HepG2 (cell line): ENCODE measurements around the gene WNT5B. TPM values are rescaled to one million over a fixed set of nuclear protein-coding genes. Genes with fewer than 3 reads are reported as not detected.

Experiments
- CENPT ChIP-seq: sonication (generic); formaldehyde crosslinking; IDR thresholded peaks from 2 replicates; pipeline ENCODE4 v1.8.0; 2022; ENCODE audit warnings: low read depth, mild to moderate bottlenecking, moderate library complexity, missing genetic modification reagents
- JUN ChIP-seq: sonication (generic); formaldehyde crosslinking; IDR thresholded peaks from 2 replicates; pipeline ENCODE4 v1.4.0; 2020; ENCODE audit warnings: mild to moderate bottlenecking, missing genetic modification reagents
- KDM5B ChIP-seq: sonication (generic); formaldehyde crosslinking; IDR thresholded peaks from 2 replicates; pipeline ENCODE4 v1.4.0; 2020; ENCODE audit warnings: missing genetic modification reagents, mild to moderate bottlenecking, borderline replicate concordance
- KMT2B ChIP-seq: IDR thresholded peaks from 2 replicates; pipeline ENCODE4 v1.6.1; 2016; ENCODE audit warnings: missing genetic modification reagents, missing compliant biosample characterization
- MAFK ChIP-seq, 2 experiments: IDR thresholded peaks in 1 of 2; conservative IDR thresholded peaks in 1 of 2; 2 replicates each; pipeline ENCODE4 v1.6.1; 2011; ENCODE audit warnings: improper control_type of control experiment in 2 of 2, low read length in 2 of 2
- MLXIP ChIP-seq: sonication (generic); formaldehyde crosslinking; IDR thresholded peaks from 2 replicates; pipeline ENCODE4 v1.9.0; 2021; ENCODE audit warnings: missing genetic modification reagents, borderline replicate concordance
- RELA ChIP-seq: sonication (generic); formaldehyde crosslinking; IDR thresholded peaks from 2 replicates; pipeline ENCODE4 v1.4.0; 2020; ENCODE audit warnings: missing genetic modification reagents
- ZBTB43 ChIP-seq: sonication (generic); formaldehyde crosslinking; conservative IDR thresholded peaks from 2 replicates; pipeline ENCODE4 v1.4.0; 2020; ENCODE audit warnings: missing genetic modification reagents
- ZFP36 ChIP-seq: fragments of 150-350 bp; IDR thresholded peaks from 2 replicates; pipeline ENCODE4 v1.6.1; 2018; ENCODE audit warnings: borderline replicate concordance, low read length, low read depth; ENCODE audit not compliant: partially characterized antibody
- ZKSCAN8 ChIP-seq: IDR thresholded peaks from 2 replicates; pipeline ENCODE4 v1.6.1; 2016; ENCODE audit warnings: borderline replicate concordance, missing genetic modification reagents, missing compliant biosample characterization
- ZMAT5 ChIP-seq: sonication (generic); formaldehyde crosslinking; IDR thresholded peaks from 2 replicates; pipeline ENCODE4 v1.5.0; 2020; ENCODE audit warnings: mild to moderate bottlenecking, low read depth, missing genetic modification reagents, borderline replicate concordance
- ZNF629 ChIP-seq: sonication (generic); formaldehyde crosslinking; conservative IDR thresholded peaks from 2 replicates; pipeline ENCODE4 v1.5.0; 2020; ENCODE audit warnings: missing genetic modification reagents
- ZNF800 ChIP-seq: sonication (generic); formaldehyde crosslinking; IDR thresholded peaks from 2 replicates; pipeline ENCODE4 v1.4.0; 2020; ENCODE audit warnings: missing genetic modification reagents
- polyA plus RNA-seq, 8 experiments: library from polyadenylated mRNA; depleted of rRNA in 3 of 8; stranded (reverse) in 7 of 8; unstranded in 1 of 8; fragments of >200 nt; fragmentation: Illumina TruSeq in 4 of 8; extraction: Trizol in 4 of 8; gene quantifications; 2 replicates each; pipeline versions ENCODE4 v1.2.1 to v1.2.3, GENCODE V29; 2011 to 2016; ENCODE audit warnings: low read depth in 4 of 8, missing spikeins in 1 of 8, mixed read lengths in 1 of 8; ENCODE audit not compliant: insufficient read depth in 1 of 8
- total RNA-seq, 5 experiments: library from RNA; depleted of rRNA; stranded (reverse); fragments of >200 nt; fragmentation: Illumina TruSeq; extraction: Trizol; gene quantifications; 2 replicates each; pipeline ENCODE4 v1.2.3, GENCODE V29; 2016; ENCODE audit warnings: low read depth in 1 of 5
- TF ChIP-seq, protein P1 (sequence below): sonication (generic); formaldehyde crosslinking; IDR thresholded peaks from 2 replicates; pipeline ENCODE4 v1.8.1; 2023; ENCODE audit warnings: mild to moderate bottlenecking, missing genetic modification reagents, borderline replicate concordance
- TF ChIP-seq, protein P2 (sequence below): fragments of 450-650 bp; IDR thresholded peaks from 2 replicates; pipeline ENCODE4 v1.6.1; 2016
- TF ChIP-seq, protein P3 (sequence below): sonication (generic); formaldehyde crosslinking; IDR thresholded peaks from 2 replicates; pipeline ENCODE4 v1.8.0; 2022; ENCODE audit warnings: low read depth, missing genetic modification reagents

Gene WNT5B
- total and polyA plus RNA-seq, 2 of the 13 experiments (the other 11 are each of a cell fraction or from before 2014, with no cell fraction given): 0.04 TPM; not detected in 1

DNA sequence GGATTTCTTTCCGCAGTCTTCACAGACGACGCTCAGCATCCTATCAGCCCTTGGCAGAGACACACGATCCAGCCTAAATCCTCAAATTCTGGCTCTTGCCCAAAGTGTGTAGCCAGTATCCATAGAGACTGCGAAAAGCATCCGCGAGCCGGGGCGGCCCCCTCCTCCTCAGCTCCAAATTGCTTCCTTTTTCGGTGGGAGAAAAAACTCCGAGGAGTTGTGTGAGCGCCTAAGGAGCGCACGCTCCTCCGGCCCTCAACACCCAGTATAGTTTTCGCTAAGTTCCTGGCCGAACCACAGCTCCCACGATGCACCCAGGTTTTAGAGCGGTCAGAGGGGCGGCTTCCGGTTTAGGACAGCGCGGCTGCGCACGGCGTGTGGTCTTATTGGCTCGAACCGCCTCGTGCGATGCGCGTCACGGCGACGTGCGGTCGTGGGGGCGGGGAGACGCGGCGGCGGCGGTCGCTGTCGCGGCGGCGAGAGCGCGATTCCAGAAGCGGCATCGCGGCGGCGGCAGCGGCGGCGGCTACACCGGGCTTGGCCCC is 61.6 kb downstream of the WNT5B start, which contains the start of gene ADIPOR2 (continued):
- peak; percentile 70; the same call in 1 of the 2 replicates for TF ChIP-seq MLXIP (CRISPR knock-in tag)
- TF ChIP-seq ZNF800 (CRISPR knock-in tag): no peak; the same call in 1 of the 2 replicates
- TF ChIP-seq CENPT (CRISPR knock-in tag): no peak
- 0 out of 2 replicates have a peak, but pooled peaks have one; percentile 53 for TF ChIP-seq JUN (CRISPR knock-in tag)
- TF ChIP-seq ZNF629 (CRISPR knock-in tag): no peak
- peak; percentile 94 for TF ChIP-seq KMT2B (CRISPR knock-in tag)
- no peak for TF ChIP-seq ZMAT5 (CRISPR knock-in tag)
- 0 out of 2 replicates have a peak, but pooled peaks have one; percentile 56 for TF ChIP-seq ZKSCAN8
- peak; percentile 69; the same call in 1 of the 2 replicates for TF ChIP-seq KDM5B (CRISPR knock-in tag)
- TF ChIP-seq RELA (CRISPR knock-in tag): peak; percentile 16; the same call in 1 of the 2 replicates
- TF ChIP-seq MAFK (conservative IDR thresholded peaks at IDR 0.05 in 1 of 2, IDR thresholded peaks at IDR 0.05 in 1 of 2; ENCODE audit: low read length in 2 of 2): no peak
- TF ChIP-seq ZBTB43: peak; percentile 44; the same call in 1 of the 2 replicates
- no peak for TF ChIP-seq ZFP36
- TF ChIP-seq, protein P1, sequence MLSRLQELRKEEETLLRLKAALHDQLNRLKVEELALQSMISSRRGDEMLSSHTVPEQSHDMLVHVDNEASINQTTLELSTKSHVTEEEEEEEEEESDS (CRISPR knock-in tag): no peak
- TF ChIP-seq, protein P2, sequence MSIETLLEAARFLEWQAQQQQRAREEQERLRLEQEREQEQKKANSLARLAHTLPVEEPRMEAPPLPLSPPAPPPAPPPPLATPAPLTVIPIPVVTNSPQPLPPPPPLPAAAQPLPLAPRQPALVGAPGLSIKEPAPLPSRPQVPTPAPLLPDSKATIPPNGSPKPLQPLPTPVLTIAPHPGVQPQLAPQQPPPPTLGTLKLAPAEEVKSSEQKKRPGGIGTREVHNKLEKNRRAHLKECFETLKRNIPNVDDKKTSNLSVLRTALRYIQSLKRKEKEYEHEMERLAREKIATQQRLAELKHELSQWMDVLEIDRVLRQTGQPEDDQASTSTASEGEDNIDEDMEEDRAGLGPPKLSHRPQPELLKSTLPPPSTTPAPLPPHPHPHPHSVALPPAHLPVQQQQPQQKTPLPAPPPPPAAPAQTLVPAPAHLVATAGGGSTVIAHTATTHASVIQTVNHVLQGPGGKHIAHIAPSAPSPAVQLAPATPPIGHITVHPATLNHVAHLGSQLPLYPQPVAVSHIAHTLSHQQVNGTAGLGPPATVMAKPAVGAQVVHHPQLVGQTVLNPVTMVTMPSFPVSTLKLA: 0 out of 2 replicates have a peak, but pooled peaks have one; percentile 29
- TF ChIP-seq, protein P3, sequence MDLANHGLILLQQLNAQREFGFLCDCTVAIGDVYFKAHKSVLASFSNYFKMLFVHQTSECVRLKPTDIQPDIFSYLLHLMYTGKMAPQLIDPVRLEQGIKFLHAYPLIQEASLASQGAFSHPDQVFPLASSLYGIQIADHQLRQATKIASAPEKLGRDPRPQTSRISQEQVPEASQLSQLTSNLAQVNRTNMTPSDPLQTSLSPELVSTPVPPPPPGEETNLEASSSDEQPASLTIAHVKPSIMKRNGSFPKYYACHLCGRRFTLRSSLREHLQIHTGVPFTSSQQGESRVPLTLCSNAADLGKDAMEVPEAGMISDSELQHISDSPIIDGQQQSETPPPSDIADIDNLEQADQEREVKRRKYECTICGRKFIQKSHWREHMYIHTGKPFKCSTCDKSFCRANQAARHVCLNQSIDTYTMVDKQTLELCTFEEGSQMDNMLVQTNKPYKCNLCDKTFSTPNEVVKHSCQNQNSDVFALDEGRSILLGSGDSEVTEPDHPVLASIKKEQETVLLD: peak; percentile 84
